Esophagus muscularis mucosa (tissue), 4 donors: Measurements from ENCODE around the gene MIA3. TPM values are rescaled to one million over a fixed set of nuclear protein-coding genes. Genes with fewer than 3 reads are reported as not detected.

Source experiments
- DNase-seq: peaks from one replicate; pipeline ENCODE4 v3.0.0-alpha.2; 2017; ENCODE audit errors: extremely low spot score
- H3K27ac ChIP-seq, 4 donors: fragments of 200-600 bp; sonication (generic); replicated peaks in 1 of 4; 1 replicate in 3 of 4; 2 replicates in 1 of 4; pipeline ENCODE4 v1.5.1; 2016 to 2019; ENCODE audit warnings: mild to moderate bottlenecking in 1 of 4
- H3K27me3 ChIP-seq, 4 donors: fragments of 200-600 bp; sonication (generic); one replicate each; pipeline versions ENCODE4 v1.5.1 to v1.6.0; 2016 to 2019
- H3K36me3 ChIP-seq, 4 donors: fragments of 200-600 bp; sonication (generic); one replicate each; pipeline ENCODE4 v1.5.1; 2016 to 2019
- H3K4me1 ChIP-seq, 4 donors: fragments of 200-600 bp; sonication (generic); one replicate each; pipeline ENCODE4 v1.5.1; 2016 to 2019
- H3K4me3 ChIP-seq, 4 donors: fragments of 200-600 bp; sonication (generic); 1 replicate in 2 of 4; 2 replicates in 2 of 4; pipeline ENCODE4 v1.5.1; 2016 to 2019; ENCODE audit warnings: mild to moderate bottlenecking in 4 of 4, moderate library complexity in 1 of 4
- H3K9me3 ChIP-seq, 4 donors: fragments of 200-600 bp; sonication (generic); 1 replicate in 3 of 4; 2 replicates in 1 of 4; pipeline ENCODE4 v1.5.1; 2016 to 2019
- CTCF ChIP-seq, 3 experiments: fragments of 200-600 bp in 2 of 3; fragments of 450-650 bp in 1 of 3; sonication (generic) in 2 of 3; IDR thresholded peaks; one replicate each; pipeline ENCODE4 v1.5.1; 2017 to 2019; ENCODE audit warnings: antibody characterized with exemption in 3 of 3, mild to moderate bottlenecking in 2 of 3, moderate library complexity in 1 of 3
- EP300 ChIP-seq: sonication (generic); formaldehyde crosslinking; IDR thresholded peaks from one replicate; pipeline ENCODE4 v1.6.1; 2017; ENCODE audit warnings: antibody characterized with exemption
- POLR2A ChIP-seq: fragments of 450-650 bp; IDR thresholded peaks from one replicate; pipeline ENCODE4 v1.6.1; 2017; ENCODE audit warnings: antibody characterized with exemption, moderate library complexity, mild to moderate bottlenecking, low read depth
- POLR2AphosphoS5 ChIP-seq, 2 donors: sonication (generic); formaldehyde crosslinking; IDR thresholded peaks; one replicate each; pipeline ENCODE4 v1.6.1; 2017; ENCODE audit warnings: antibody characterized with exemption in 2 of 2
- WGBS: methylation state at CpG from one replicate; pipeline ENCODE4 v1.1.5; 2018; 5-methylcytosine and 5-hydroxymethylcytosine counted together
- intact Hi-C: fragments of 100-400 bp; cut with DNase I; formaldehyde crosslinking; loops from one replicate; pipeline ENCODE4 v1.15.1; 2023
- total RNA-seq, 4 donors: library from RNA; depleted of rRNA; stranded (reverse); fragments of >200 nt; gene quantifications; one replicate each; pipeline versions ENCODE4 v1.1.0 to v1.2.1, GENCODE V29; 2016

The MIA3 gene
- total RNA-seq, 4 donors from 2014 or later, result 36.1 to 53.0 (median 49.0) TPM

- Histone ChIP-seq H3K9me3 (no peaks in the 10 kb centered on the region), H3K4me1 (no peaks in the 10 kb centered on the region), H3K27ac (no peak overlapping the region), H3K4me3 (no peak overlapping the region), H3K36me3 (peaks cover 57 to 100% (median 86%) of the 10 kb centered on the region in 4 donors), H3K27me3 (no peaks in the 10 kb centered on the region)
- WGBS, result 91% methylated on average over 2 of the region's 2 CpGs
- no peak for DNase-seq
- intact Hi-C loops, result no loop called here
- TF ChIP-seq CTCF (IDR thresholded peaks at IDR 0.05) (no peak), POLR2AphosphoS5 (IDR thresholded peaks at IDR 0.05) (no peak), EP300 (no peak), POLR2A (no peak)
Measured at GRCh38 chr1:222653178-222653827, 35.4 kb downstream of the MIA3 start.

- H3K36me3 ChIP-seq, result peaks cover 71 to 100% (median 93%) of the 10 kb centered on the region in 4 donors
- WGBS, result 68% methylated on average over 5 of the region's 5 CpGs
- DNase-seq, result no peak
- intact Hi-C loops, result no loop called here
- no peaks in the 10 kb centered on the region for H3K4me1 ChIP-seq
- H3K27ac ChIP-seq, result no peak overlapping the region
- TF ChIP-seq CTCF (IDR thresholded peaks at IDR 0.05), result no peak
- no peak for TF ChIP-seq EP300
- TF ChIP-seq POLR2AphosphoS5 (IDR thresholded peaks at IDR 0.05), result no peak
- TF ChIP-seq POLR2A, result no peak
- no peaks in the 10 kb centered on the region for H3K27me3 ChIP-seq
- no peaks in the 10 kb centered on the region for H3K9me3 ChIP-seq
- no peak overlapping the region for H3K4me3 ChIP-seq
Measured at GRCh38 chr1:222654849-222655248, 37.0 kb downstream of the MIA3 start.

DNA sequence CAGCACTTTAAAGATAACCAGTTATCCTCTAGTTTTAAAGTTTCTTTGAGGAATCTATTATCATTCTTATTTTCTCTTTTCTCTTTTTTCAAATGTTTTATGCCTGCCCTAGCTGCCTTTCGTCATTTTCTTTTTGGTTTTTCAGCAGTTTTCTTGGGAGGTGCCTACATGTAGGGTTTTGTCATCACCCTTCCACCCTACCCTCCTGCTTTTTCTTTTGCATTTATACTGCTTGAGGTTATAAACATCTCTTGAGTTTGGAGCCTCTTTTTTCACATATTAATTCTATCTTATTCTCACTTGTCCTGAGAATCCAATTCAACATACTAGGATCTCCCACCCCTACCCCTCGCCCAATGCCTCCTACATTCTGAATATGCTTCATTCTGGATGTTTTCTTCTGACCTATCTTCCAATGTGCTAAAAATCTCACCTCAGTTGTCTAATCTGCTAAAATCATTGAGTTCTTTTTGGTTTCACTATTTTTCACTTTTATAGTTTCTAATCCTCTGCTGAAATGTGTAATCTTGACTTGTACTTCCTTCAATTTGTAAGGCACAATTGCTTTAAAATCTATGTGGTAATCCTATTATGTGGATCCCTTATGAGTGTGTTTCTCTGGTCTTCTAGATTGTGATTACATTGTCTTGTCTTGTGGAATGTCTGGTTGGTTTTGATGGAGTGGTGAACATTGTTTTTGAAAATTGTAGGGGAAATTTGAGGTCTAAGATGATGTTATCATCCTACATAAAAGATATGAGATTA lies 38.7 kb downstream of the MIA3 start:
- no peaks in the 10 kb centered on the region for H3K27me3 ChIP-seq
- DNase-seq, result no peak
- TF ChIP-seq CTCF (IDR thresholded peaks at IDR 0.05) (no peak), EP300 (no peak), POLR2AphosphoS5 (IDR thresholded peaks at IDR 0.05) (no peak), POLR2A (no peak)
- no peaks in the 10 kb centered on the region for H3K4me1 ChIP-seq
- H3K36me3 ChIP-seq, result peaks cover 74 to 100% (median 91%) of the 10 kb centered on the region in 4 donors
- 95% methylated on average over 2 of the region's 2 CpGs for WGBS
- H3K9me3 ChIP-seq, result no peaks in the 10 kb centered on the region
- intact Hi-C loops, result no loop called here
- H3K27ac ChIP-seq, result no peak overlapping the region
- H3K4me3 ChIP-seq, result no peak overlapping the region

DNA sequence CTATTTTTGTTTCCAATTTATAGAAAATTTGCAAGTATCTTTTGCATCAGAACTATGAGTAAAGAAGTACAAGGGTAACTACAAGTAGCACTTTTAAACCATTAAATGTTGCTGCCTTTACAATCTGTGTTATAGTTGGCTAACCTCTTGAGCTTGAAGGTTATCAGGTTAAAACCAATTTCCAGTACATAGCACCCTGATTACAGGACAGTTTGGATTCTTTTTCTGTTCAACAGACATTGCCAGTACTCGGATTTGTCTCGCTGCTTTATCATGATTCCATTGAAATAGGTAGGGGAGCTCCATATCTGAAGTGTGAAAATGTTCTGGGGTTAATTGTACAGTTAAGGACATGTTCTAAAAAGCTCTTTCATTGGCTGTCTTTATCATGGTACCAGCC lies 40.0 kb downstream of the MIA3 start:
- no peak overlapping the region for H3K27ac ChIP-seq
- DNase-seq, result no peak
- no peaks in the 10 kb centered on the region for H3K4me1 ChIP-seq
- intact Hi-C loops, result no loop called here
- peaks cover 75 to 100% (median 91%) of the 10 kb centered on the region in 4 donors for H3K36me3 ChIP-seq
- H3K9me3 ChIP-seq, result no peaks in the 10 kb centered on the region
- TF ChIP-seq EP300, result no peak
- no peak for TF ChIP-seq CTCF (IDR thresholded peaks at IDR 0.05)
- TF ChIP-seq POLR2AphosphoS5 (IDR thresholded peaks at IDR 0.05), result no peak
- TF ChIP-seq POLR2A, result no peak
- 92% methylated on average over 2 of the region's 2 CpGs for WGBS
- H3K4me3 ChIP-seq, result no peak overlapping the region
- no peaks in the 10 kb centered on the region for H3K27me3 ChIP-seq
